Measurements from ENCODE around the gene SIX5. TPM values are rescaled to one million over a fixed set of nuclear protein-coding genes. Genes with fewer than 3 reads are reported as not detected.

Gene SIX5
- total RNA-seq, 1 experiment from 2014 or later, result 27.6 TPM

GRCh38 chr19:45785781-45786532 lies 16.9 kb upstream of the SIX5 start:
- Histone ChIP-seq H4K20me1 (ENCODE audit: insufficient read depth) (no peaks in the 10 kb centered on the region), H3K36me3 (ENCODE audit: low read depth) (peaks cover 17% of the 10 kb centered on the region), H3K79me2 (ENCODE audit: low read depth) (peaks cover 22% of the 10 kb centered on the region), H3K4me1 (replicated peaks; ENCODE audit: insufficient read depth) (peaks cover 43% of the 10 kb centered on the region), H3F3A (ENCODE audit: insufficient read depth, low read depth) (peaks cover 29% of the 10 kb centered on the region), H3K4me3 (no peak overlapping the region), H3K9me2 (ENCODE audit: insufficient read depth) (no peaks in the 10 kb centered on the region), H3K9me3 (ENCODE audit: insufficient read depth, low read depth) (no peaks in the 10 kb centered on the region), H3K27ac (no peak overlapping the region), H3K27me3 (ENCODE audit: insufficient read depth, low read depth) (no peaks in the 10 kb centered on the region), H3K4me2 (no peak overlapping the region), H2AFZ (no peak overlapping the region)
- CTCF ChIA-PET, result no interaction called here
- no TSS peak for BruUV-seq (replicated peaks)
- POLR2A ChIA-PET (ENCODE audit: unreplicated experiment), result no interaction called here
- DNase-seq, result no peak
- intact Hi-C loops (cut with micrococcal nuclease; ENCODE audit: unreplicated experiment), result no loop called here
- TF ChIP-seq, protein P1, sequence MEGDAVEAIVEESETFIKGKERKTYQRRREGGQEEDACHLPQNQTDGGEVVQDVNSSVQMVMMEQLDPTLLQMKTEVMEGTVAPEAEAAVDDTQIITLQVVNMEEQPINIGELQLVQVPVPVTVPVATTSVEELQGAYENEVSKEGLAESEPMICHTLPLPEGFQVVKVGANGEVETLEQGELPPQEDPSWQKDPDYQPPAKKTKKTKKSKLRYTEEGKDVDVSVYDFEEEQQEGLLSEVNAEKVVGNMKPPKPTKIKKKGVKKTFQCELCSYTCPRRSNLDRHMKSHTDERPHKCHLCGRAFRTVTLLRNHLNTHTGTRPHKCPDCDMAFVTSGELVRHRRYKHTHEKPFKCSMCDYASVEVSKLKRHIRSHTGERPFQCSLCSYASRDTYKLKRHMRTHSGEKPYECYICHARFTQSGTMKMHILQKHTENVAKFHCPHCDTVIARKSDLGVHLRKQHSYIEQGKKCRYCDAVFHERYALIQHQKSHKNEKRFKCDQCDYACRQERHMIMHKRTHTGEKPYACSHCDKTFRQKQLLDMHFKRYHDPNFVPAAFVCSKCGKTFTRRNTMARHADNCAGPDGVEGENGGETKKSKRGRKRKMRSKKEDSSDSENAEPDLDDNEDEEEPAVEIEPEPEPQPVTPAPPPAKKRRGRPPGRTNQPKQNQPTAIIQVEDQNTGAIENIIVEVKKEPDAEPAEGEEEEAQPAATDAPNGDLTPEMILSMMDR (conservative IDR thresholded peaks at IDR 0.05), result no peak
- no peak for TF ChIP-seq EZH2 (IDR thresholded peaks at IDR 0.05; ENCODE audit: low read depth)

DNA sequence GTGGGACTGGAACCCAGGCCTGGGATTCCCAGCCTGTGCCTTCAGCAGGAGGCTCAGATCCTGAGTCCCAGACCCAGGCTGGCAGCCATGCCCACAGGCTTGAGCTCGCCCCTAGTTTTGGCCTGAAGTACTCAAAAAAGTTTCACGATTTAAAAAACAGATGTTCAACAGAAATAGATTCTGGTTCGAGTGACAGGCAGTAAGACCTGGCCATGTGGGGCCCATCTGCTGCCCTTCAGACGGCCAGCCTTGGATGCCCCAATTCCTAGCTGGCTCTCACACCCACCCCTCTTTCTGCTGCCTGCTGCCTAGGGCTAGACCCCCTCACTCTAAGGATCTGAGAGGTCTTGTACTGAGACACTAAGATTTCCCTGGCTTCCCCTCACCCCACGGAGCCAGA lies 16.0 kb upstream of the SIX5 start:
- CTCF ChIA-PET, result no interaction called here
- peaks cover 22% of the 10 kb centered on the region for H3K79me2 ChIP-seq (ENCODE audit: low read depth)

DNA sequence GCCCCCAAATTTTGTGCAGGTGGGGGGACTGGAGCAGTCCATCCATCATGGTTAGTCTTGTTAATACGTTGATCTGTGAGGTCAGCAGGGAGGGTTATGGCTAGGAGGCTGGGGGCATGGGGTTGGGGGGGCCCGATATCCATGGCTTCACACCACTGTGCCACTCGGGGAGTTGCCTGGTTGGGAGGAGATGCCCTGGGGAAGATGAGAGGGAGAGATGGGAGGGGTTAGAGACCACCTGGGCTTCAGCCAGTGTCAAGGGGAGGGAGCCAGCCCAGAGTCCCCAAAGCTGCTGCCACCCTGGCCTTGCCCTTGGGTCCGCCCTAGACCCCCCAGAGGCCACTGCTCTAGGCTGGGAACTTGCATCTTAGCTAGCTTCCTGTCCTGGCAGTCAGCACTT lies 15.0 kb upstream of the SIX5 start:
- BruUV-seq (replicated peaks), result no TSS peak
- POLR2A ChIA-PET (ENCODE audit: unreplicated experiment), result no interaction called here
- no peaks in the 10 kb centered on the region for H3K9me2 ChIP-seq (ENCODE audit: insufficient read depth)
- peak overlapping the region; percentile 81 for H3K27ac ChIP-seq
- no peaks in the 10 kb centered on the region for H3K9me3 ChIP-seq (ENCODE audit: insufficient read depth, low read depth)
- peaks cover 23% of the 10 kb centered on the region for H3K79me2 ChIP-seq (ENCODE audit: low read depth)
- H2AFZ ChIP-seq, result no peak overlapping the region
- no peak overlapping the region for H3K4me3 ChIP-seq
- TF ChIP-seq EZH2 (IDR thresholded peaks at IDR 0.05; ENCODE audit: low read depth), result no peak
- TF ChIP-seq, protein P1 (conservative IDR thresholded peaks at IDR 0.05), result no peak
- peaks cover 14% of the 10 kb centered on the region for H3K36me3 ChIP-seq (ENCODE audit: low read depth)
- H3K4me1 ChIP-seq (replicated peaks; ENCODE audit: insufficient read depth), result peaks cover 55% of the 10 kb centered on the region
- H3K4me2 ChIP-seq, result peak overlapping the region; percentile 81
- DNase-seq, result no peak
- intact Hi-C loops (cut with micrococcal nuclease; ENCODE audit: unreplicated experiment), result no loop called here
- no peaks in the 10 kb centered on the region for H4K20me1 ChIP-seq (ENCODE audit: insufficient read depth)
- CTCF ChIA-PET, result interaction anchor here (0.6 kb wide), 1 partner anchor 15 kb away, joined by 3 read pairs; no protein-coding TSS in a partner anchor
- H3F3A ChIP-seq (ENCODE audit: insufficient read depth, low read depth), result peaks cover 41% of the 10 kb centered on the region
- no peaks in the 10 kb centered on the region for H3K27me3 ChIP-seq (ENCODE audit: insufficient read depth, low read depth)

More for the DNA sequence above, 16.0 kb upstream of the SIX5 start:
- no TSS peak for BruUV-seq (replicated peaks)
- Histone ChIP-seq H3K27ac (no peak overlapping the region), H2AFZ (no peak overlapping the region), H3K27me3 (ENCODE audit: insufficient read depth, low read depth) (no peaks in the 10 kb centered on the region), H3K9me2 (ENCODE audit: insufficient read depth) (no peaks in the 10 kb centered on the region), H3K9me3 (ENCODE audit: insufficient read depth, low read depth) (no peaks in the 10 kb centered on the region), H3K4me3 (no peak overlapping the region), H3K4me1 (replicated peaks; ENCODE audit: insufficient read depth) (peaks cover 49% of the 10 kb centered on the region), H3F3A (ENCODE audit: insufficient read depth, low read depth) (peaks cover 37% of the 10 kb centered on the region), H4K20me1 (ENCODE audit: insufficient read depth) (no peaks in the 10 kb centered on the region), H3K36me3 (ENCODE audit: low read depth) (peaks cover 18% of the 10 kb centered on the region), H3K4me2 (no peak overlapping the region)
- POLR2A ChIA-PET (ENCODE audit: unreplicated experiment), result no interaction called here
- no peak for DNase-seq
- intact Hi-C loops (cut with micrococcal nuclease; ENCODE audit: unreplicated experiment), result no loop called here
- TF ChIP-seq EZH2 (IDR thresholded peaks at IDR 0.05; ENCODE audit: low read depth), result no peak
- TF ChIP-seq, protein P1 (conservative IDR thresholded peaks at IDR 0.05), result no peak

Data from PC-9 (cell line).